ENCODE results near the gene TSPAN17. TPM values are rescaled to one million over a fixed set of nuclear protein-coding genes. Genes with fewer than 3 reads are reported as not detected.

TSPAN17 gene
- total RNA-seq, 1 donor from 2014 or later: 56.1 TPM

DNA sequence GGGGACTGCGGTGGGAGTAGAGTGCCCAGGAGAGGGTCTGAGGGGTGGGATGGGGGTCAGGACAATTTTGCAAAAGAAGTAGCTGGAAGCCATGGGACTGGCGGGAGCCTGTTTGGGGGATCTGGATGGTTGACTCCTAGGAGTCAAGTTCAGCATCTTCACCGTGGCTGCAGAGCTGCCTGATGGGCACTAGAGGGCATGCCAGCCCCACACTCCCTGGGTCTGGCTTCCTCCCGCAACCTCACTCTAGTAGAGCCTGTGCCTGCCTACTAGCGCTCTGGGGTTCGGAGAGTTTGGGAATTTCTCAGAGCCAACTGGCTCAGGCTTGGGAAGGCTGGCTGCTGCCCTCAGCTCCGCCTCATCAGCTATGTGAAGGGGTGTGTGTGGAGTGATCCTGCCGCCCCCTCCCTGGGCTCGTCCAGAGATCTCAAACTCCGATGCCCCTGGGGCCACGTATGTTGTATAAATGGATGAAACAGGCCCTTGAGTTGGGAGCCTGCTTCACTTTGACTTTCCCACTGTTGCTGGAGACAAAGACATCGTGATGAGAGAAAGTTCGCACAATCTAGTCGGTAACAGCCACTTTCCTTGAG is 10.8 kb downstream of the TSPAN17 start:
- intact Hi-C loops (cut with micrococcal nuclease): loop anchor here (1.0 to 10.0 kb wide), 5 partner anchors 301 to 1967 kb away; partner anchors contain the start of genes CLK4, UIMC1 and ZNF346

DNA sequence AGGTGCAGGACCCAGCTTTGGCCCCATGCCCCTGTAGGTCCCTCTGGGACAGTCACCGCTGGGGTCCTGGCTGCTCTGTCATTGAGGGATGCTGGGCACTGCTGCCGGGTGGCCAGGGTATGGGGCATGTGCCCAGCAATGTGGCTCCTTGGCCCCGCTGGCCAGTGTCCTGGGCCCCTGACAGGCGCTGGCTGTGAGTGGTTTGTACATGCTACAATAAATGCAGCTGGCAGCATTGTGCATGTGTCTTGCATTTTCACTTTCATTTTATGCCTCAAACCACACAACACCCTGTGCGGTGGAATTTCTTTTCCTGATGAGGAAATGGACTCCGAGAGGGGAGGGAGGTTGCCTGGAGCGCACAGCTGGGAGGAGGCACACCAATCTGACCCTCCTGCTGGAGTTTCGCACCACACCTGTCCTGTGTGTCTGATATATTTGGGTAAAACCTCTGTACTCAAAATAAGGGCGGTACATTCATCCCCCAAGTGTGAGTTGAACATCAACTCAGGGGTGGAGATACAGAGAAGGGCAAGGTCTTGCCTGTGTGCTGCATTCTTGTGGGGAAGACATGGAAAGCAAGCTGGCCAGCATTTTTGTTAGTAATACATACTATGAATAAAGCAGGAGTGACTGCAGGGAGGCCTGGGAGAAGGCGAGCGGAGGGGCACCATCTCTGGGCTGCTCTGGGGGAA is 11.7 kb downstream of the TSPAN17 start:
- intact Hi-C loops (cut with micrococcal nuclease): loop anchor here (1.0 to 10.0 kb wide), 5 partner anchors 300 to 1966 kb away; partner anchors contain the start of genes CLK4, UIMC1 and ZNF346

DNA sequence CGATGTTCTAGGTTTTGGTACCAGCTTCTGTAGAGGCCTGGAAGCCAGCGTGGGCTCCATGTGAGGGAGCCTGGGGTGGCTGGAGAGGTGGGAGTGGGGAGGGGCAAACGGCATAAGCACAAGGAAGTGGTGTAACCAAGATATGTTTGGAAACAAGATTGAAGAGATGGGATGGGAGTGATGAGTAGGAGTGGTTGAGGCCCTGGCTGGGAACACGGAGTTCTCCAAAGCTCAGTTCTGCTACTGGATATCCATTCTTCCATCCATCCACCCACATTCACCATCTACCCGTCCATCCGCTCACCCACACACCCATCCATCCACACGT is 12.2 kb downstream of the TSPAN17 start:
- intact Hi-C loops (cut with micrococcal nuclease): loop anchor here (2.0 to 10.0 kb wide), 2 partner anchors 299 to 1965 kb away; partner anchors contain the start of gene CLK4

DNA sequence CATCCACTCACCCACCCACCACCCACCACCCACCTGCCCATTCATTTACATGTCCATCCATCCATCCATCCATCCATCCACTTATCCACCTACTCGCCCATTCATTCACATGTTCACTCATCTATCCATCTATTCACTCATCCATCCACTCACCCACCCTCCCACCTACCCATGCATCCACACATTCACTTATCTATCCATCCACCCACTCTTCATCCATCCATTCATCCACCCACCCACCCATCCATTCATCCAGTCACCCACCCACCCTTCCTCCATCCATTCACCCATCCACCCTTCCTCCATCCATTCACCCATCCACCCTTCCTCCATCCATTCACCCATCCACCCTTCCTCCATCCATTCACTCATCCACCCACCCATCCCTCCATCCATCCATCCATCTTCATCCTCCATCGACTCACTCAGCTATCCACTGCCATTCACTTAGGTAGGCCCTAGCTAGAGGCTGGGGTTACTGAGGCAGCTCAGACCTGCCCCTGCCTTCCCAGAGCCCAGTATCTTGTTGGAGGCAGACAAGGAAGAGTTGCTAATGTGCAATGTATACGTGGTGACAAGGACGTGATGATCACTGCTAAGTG is 12.7 kb downstream of the TSPAN17 start:
- intact Hi-C loops (cut with micrococcal nuclease): loop anchor here (1.0 to 10.0 kb wide), 5 partner anchors 151 to 1965 kb away; partner anchors contain the start of genes CLK4 and UNC5A

DNA sequence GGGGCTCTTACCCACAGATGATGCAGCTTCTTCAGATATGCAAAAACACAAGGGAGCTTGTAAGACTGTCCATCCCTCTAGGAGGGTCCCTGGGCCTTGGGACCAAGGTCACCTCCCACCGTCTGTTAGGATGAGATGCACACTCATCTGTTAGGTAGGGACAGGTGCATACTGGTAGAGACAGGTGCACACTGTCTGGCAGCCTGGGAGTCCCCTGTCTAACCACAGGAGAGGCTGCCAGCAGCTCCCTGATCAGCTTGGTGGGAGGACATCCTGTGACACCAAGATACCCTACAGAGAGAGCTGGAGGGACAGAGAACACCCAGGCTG is 13.2 kb downstream of the TSPAN17 start:
- intact Hi-C loops (cut with micrococcal nuclease): loop anchor here (1.0 to 2.0 kb wide), 3 partner anchors 150 to 930 kb away; partner anchors contain the start of gene UNC5A

DNA sequence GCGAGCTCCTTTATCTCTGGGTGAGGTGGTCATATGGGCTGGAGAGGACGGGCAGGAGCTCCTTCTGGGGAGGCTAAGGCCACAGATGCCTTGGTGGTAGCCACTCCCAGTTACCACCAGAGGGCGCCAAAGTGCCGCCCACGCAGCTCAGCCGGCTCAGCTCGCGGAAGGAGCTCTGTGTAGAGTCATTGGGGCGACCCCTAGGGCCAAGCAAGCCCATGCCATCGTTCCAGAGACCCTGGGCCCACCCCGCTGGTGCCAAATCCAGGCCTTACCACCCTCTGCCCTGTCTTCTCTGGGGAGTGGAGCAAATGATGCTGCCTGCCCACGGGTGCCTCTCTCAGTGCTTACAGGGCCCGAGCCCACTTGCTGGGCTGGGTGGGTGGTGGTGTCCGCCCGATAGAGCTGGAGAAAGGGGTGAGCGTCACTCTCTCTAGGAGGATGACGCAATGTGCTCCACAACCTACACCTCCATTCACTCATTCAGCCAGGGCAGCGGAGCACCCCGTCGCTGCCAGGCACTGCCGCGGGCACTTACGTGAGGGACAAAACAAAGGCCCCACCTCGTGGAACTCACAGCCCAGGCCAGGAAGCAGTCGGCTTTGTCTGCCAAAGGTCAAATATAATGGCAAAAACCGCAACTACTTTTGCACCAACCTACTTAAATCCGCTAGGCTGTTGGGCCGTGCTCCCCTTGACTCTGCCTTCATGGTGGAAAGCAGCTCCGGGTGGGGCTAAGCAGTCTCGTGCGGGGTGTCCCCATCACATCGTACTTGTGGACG is 13.8 kb downstream of the TSPAN17 start:
- intact Hi-C loops (cut with micrococcal nuclease): loop anchor here (1.0 to 2.0 kb wide), 3 partner anchors 150 to 931 kb away; partner anchors contain the start of gene UNC5A

DNA sequence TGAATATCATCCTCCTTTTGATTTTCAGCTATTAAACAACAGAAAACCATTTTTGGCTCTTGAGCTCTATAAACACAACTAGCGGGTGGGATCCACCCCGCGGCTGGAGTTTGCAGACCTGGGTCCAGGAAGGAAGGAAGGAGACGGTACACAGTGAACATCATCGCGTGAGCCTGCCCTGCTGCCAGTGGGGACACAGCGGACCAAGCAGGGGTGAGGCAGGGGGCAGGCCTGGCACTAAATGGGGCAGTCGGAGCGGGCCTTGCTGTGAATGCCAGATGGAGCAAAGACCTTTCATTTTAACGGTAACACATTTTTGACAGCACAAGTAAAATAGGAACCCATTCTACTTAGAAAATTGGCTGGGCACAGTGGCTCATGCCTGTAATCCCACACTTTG is 14.4 kb downstream of the TSPAN17 start:
- intact Hi-C loops (cut with micrococcal nuclease): loop anchor here (2.0 kb wide), 1 partner anchor 149 kb away; the partner anchor contains the start of gene UNC5A

DNA sequence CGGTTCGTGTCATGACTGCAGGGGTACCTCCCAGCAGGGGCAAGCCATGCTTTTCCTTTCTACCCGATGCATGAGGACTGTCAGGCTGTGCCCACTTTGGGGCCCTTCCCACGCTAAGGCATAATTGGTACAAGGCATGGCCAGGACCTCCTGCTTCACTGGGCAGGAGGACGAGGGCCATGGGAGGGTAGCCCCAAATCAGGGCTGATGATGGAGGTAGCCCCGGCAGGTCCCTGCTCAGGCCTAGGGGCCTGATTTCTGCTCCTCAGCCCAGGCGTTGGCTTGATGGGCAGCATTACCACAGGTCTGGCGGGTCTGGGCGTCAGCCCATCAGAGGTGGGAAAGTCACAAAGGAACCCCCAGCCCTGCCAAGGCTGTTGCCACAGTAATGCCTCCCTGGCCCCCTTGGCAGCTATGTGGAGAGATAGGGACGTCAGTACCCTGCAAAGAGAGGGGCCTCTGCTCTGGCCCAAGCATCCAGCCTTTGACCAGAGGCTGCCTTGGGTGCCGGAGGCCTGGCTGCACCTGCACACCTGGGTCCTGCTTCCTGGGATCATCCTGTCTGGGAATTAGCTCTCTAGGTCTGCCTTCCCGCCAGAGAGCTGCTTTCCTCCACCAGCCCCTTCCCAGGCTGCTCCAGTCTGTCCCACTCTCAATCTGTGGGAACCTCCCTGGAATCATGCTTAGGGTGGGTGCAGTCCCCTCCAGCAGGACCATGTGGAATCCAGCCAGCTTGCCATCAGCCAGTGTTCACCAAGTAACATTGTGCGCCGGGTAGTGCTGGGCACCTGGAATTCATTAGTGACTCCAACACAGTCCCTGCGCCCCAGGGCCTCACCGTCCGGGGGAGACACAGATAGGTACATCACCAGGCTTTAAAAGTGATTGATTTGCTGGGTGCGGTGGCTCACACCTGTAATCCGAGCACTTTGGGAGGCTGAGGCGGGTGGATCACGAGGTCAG is 15.4 kb downstream of the TSPAN17 start:
- intact Hi-C loops (cut with micrococcal nuclease): no loop called here

DNA sequence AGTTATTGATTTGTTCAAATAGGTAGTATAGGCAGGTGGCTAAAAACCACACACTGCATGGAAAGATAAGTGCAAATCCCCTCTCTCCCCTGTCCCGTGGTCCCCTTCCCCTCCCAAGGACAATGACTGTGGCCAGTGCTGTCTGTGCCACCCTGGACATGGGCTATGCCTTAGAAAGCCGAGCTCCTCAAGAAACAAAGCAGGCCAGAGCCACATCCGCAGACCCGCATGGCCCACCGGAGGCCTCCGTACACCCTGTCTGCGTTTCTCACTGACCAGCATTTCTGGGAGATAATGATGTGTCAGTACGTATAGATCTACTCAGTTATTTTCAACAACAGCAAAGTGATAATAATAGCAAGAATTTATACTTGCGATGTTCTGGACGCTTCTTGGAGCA is 16.3 kb downstream of the TSPAN17 start:
- intact Hi-C loops (cut with micrococcal nuclease): no loop called here

DNA sequence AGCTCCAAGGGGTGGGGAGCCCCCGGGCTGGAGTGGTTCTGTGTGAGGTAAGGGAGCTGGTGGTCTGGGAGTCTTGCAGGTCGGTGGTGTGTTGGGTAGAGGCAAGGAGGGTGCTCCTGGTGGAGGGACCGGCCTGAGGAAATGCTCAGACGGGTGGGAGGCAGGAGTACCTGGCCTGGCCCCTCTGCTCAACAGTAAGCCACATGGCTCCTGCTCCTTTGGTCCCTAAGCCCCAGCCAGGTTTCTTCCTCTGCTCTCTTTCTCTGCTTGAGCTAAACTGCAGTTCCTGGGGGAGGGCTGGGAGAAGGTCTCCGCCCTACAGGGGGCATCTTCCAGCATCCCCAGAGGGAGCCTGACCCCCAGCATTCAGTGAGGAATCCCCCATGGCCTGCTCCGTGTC is 17.2 kb downstream of the TSPAN17 start:
- intact Hi-C loops (cut with micrococcal nuclease): no loop called here

DNA sequence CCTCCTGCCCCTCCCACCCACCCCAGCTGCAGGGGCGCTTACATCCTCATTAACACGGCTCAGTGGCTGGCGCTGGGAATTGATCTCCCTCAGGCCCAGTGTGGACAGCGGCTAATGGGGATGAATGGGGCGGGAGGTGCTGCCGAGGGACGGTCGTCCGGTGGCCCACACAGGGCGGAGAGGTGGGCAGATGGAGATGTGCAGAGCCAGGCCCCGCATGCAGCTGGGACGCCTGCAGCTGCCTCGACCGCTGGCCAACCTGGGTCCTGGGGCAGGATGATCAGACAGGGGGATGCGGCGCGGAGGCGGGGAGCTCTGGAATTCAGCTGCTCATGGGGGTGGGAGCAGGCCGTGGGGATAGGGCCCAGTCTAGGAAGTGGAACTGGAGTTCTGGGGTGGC is 17.6 kb downstream of the TSPAN17 start:
- intact Hi-C loops (cut with micrococcal nuclease): no loop called here

DNA sequence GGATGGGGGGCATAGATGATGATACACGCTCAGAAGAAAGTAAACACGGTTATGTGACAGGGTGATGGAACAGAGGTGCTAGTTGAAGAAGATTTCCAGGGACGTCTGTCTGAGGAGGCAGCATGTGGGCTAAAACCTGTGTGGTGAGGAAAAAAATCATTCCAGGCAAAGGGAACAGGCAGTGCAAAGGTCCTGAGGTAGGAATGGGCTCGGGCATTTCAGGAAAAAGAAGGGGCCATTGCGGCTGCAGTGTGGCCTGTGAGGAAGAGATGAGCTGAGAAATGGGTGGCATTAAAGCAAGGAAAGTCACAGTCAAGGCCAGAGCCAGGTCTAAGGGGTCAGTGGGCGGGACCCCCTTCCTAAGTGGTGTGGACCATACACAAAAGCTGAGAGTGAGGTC is 18.2 kb downstream of the TSPAN17 start:
- intact Hi-C loops (cut with micrococcal nuclease): no loop called here

DNA sequence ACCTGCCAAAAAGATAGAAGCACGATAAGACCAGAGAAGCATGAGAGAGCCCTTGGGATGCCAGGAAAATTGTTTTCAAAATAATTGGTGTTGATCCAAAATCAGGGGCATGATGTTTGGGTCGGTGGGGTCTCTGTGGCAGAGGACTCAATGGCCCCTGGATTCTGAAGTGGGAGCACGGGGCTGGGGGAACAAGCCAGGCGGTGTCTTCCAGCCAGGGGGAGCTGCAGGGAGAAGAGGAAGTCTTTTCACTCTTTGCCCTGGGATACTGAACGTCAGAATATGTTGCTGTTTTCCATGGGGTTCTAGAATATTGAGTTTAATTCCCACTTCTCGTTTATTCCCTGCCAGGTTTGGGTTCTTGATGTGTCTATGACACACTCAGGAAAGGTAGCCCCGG is 20.4 kb downstream of the TSPAN17 start:
- intact Hi-C loops (cut with micrococcal nuclease): no loop called here

DNA sequence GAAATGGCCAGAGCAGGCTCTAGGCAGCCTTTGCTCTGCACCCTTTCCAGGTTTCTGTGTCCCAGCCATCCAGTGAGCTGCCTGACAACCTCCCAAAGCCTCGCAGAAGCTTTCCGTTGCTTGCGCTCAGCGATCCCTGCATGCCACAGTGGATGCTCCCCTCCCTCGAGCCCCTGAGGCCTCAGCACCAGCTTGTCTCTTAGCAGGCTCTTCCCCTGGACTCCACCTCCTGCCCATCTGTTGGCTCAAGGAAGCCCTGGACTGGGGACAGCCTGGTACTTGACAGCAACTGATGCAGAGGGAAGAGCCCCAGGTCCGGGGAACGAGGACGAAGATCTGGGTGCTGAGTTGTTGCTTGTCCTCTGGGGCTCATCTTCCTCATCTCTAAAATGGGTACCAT is 23.2 kb downstream of the TSPAN17 start:
- intact Hi-C loops (cut with micrococcal nuclease): no loop called here

DNA sequence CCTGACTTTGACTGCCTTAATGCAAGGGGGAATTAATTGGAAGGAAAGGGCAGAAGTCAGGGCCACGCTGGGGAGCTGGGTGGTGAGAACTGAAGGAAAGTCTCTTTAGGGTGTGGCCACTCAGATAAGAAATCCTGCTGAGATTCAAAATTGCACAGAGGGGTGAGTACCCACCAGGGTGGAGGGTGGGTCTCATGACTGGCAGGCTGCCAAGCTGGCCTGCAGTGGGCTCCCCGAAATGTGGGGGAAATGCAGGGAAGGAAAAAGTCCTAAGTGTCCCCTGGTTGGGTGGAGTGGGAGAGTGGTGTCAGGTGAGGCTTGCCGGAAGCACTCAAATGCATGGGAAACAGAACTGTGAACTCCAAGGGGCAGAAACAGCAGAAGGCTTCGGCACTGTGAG is 24.1 kb downstream of the TSPAN17 start:
- intact Hi-C loops (cut with micrococcal nuclease): no loop called here

DNA sequence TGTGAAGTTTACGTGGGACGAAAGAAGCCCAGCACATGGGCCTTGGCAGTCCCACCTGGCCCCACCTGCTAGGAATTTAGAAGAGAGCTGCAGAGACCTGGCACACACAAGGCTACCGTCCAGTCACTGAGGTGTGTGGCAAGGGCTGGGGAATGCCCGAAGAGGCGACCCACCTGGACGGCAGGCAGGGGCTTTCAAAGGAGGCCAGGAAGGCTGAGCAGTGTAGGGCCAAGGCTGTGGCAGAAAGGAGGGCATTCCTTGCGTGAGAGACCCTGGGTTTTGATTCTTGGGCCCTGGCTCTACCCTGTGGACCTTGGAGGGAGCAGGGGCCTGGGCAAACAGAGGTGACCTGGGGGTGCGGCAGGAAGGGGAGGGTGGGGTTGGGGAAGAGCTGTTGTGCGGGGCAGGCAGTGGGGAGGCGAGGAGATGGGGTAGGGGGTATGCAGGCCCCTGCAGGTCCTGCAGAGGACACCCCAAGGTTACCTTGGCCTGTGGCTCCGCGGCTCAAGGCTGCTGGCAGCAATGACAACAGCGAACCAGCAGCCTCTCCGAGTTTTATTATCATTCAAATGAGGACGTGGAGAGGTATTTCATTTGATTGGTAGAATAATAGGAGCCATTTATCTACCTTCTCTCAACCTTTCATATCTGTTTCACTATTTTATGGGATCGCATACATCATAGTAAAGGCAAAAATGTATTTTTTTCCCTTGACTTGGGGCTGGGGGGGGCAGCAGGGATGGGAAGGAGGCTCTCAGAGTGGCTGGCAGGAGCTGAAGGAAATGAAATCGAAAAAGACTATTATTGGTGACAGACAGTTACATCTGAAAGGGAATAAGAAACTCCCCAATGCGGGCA is 24.8 kb downstream of the TSPAN17 start:
- intact Hi-C loops (cut with micrococcal nuclease): no loop called here

DNA sequence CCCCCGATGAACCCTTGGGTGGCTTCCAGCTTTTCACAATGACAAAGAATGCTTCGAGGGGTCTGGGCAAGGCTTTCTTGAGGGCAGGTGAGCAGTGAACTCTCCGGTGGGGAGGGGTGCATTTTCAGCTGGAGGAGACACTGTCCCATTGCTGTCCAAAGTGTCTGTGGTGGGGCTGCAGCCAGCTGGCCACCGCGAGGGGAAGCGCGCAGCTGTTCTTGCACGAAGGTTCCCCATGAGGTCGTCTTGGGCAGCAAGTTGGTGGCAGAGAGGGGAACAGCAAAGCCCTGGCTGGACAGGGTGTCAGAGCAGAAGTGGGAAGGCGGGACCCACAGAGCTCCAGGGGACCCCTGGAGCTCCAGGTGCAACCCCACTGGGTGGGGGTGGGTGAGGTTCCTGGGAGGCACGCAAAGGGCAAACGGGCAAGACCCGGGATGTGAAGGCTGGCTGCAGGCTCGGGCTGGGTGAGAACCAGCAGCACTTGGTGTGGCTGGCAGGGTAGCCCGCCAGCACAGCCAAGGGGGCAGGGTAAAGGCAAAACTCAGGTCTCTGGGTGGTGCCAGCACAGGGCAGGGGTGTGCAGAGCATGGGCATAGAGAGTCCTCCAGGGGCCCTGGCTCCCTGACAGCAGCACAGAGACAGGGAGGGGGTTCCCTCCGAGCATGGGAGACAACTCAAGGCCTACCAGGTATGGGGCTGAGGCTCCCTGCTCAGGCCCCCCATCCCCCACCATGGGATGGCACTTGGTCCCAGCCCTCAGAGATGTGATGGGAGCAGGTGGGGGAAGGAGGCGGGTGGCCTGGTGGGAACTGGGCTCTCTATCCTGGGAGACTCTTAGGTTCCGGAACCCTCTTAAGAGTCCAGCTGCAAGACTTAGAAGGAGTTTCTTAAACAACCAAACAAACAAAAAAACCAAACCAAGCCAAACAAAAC is 26.6 kb downstream of the TSPAN17 start:
- intact Hi-C loops (cut with micrococcal nuclease): no loop called here

DNA sequence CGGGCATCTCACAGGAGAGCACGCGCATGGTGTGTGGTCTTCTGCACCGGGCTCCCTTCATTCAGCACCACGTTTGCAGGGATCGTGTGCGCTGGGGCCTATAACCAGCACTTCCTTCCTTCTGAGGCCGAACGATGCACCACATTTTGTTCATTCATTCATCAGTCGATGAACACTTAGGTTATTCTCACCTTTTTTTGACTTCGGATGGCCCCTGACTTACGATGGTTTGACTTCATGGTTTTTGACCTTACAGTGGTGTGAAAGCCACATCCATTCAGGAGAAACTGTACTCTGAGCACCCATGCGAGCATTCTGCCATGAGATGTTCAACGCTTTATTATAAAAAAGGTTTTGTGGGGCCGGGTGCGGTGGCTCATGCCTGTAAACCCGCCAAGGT is 27.5 kb downstream of the TSPAN17 start:
- intact Hi-C loops (cut with micrococcal nuclease): no loop called here
